Epithelial cell of prostate (primary cell): ENCODE measurements around the gene FLVCR2.

ENCODE experiments used
- DNase-seq: peaks from one replicate; pipeline ENCODE4 v3.0.0-alpha.2; 2011; ENCODE audit warnings: low read depth, low spot score
- H3K27ac ChIP-seq: fragments of 450-650 bp; 2 replicates; pipeline ENCODE4 v1.5.1; 2017; ENCODE audit warnings: mild to moderate bottlenecking

FLVCR2 gene

GRCh38 chr14:75578102-75578785 is at the start of gene FLVCR2:
Gene FLVCR2 (plus strand): TSS chr14:75578620. CDS start chr14:75578973, 353 bp downstream.
- DNase-seq, result no peak
- H3K27ac ChIP-seq, result peak within 1 kb of the TSS; percentile 19

GRCh38 chr14:75531256-75531655 is 47.2 kb upstream of the FLVCR2 start:
- no peak for DNase-seq

GRCh38 chr14:75531660-75532317 is 46.6 kb upstream of the FLVCR2 start:
- no peak overlapping the region for H3K27ac ChIP-seq
- no peak for DNase-seq

More at GRCh38 chr14:75531256-75531655, 47.2 kb upstream of the FLVCR2 start:
- no peak overlapping the region for H3K27ac ChIP-seq

DNA sequence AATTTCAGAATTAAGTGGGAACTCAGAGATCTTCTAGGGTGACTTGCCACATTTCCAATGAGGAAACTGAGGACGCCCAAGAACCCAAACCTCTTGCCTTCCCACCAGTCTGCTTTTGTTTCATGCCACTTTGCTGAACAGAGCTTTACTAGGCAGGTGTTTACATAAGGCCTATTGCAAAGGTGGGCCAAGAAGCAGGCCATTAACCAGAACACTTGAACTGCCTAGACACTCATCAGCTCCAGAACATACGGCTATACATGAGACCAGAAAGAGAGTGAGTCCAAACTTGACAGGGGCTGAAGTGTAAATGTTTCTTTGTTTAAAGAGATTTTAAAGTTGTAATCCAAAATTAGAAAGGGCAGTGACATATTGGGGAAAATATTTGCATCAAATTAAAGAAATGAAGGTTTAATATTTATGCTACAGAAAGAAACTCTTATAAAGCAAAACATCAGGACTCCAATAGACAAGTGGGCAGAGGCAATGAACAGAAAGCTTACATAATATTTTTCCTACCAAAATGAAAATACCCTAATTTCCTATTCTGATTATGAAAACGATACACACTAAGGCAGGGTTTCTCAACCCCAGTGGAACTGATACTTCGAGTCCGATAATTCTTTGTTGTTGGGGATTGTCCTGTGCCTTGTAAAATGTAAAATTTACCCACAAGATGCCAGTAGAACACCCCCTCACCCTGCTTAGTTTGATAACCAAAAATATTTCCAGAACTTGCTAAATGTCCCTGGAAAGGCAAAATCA is 44.4 kb upstream of the FLVCR2 start:
- no peak for DNase-seq
- H3K27ac ChIP-seq, result no peak overlapping the region

DNA sequence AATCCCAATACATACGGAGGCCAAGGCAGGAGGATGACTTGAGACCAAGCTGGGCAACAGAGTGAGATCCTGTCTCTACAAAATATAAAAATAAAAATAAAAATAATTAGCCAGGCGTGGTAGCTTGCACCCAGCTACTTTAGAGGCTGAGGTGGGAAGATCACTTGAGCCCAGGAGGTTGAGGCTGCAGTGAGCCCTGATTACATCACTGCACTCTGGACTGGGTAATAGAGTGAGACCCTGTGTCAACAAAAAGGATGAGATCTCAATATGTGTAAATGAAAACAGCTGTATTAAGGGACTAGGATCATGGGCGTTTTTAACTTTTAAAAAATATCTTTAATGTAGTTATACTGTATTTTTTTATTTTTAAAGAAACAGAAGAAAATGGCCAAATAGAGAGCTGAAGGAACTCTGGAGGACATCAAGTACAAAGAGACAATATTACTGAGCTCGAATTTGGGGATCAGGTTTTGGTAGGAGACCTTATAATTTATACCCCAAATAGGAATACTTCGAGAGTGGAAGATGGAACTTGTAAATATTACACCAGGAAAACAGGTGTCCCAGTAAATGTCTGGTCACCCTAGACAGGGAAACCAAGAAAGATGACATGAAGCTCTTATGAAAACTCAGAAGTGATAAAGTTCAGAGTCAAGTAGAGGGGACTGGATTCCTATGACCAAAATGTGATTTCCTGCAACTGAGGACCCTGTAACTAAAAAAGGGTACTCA is 43.1 kb upstream of the FLVCR2 start:
- peak overlapping the region; percentile 83 for H3K27ac ChIP-seq
- DNase-seq, result no peak

DNA sequence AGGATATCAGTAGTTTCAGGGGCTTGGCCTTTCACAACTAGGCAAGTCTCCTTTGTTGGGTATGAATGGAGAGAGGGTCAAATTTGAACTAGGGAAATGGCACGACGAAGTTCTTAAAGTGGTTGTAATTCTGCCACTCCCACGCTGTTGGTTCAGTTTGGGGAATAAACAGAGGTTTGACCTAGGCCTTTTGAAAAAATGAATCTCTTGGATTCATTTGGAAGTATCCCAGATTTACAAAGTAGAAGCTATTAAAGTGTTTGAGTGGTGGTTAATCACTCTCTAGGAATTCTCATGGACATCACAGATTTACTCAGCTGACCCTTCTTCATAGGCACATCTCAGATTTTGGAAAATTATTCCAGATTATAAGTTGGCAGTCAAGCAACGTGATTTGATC is 41.3 kb upstream of the FLVCR2 start:
- no peak for DNase-seq
- H3K27ac ChIP-seq, result peak overlapping the region; percentile 83

DNA sequence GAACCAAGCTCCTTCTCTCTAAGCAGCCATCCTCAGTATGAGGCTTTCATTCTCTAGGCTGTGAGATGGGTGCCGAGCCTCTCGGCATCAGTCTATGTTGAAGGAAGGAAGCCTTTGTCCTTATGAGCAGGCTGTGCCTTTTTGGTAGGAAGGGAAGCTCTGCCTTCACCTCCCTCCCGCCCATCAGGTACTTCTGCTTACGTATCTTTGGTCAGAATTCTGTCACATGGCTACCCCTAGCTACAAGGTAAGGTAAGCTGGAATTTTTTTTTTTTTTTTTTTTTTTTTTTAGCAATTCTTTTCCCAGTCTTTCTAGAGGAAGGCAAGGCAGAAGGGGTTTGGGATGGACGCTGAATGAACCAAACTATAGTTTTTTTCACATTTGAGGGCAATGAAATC is 39.3 kb upstream of the FLVCR2 start:
- no peak for DNase-seq
- no peak overlapping the region for H3K27ac ChIP-seq

DNA sequence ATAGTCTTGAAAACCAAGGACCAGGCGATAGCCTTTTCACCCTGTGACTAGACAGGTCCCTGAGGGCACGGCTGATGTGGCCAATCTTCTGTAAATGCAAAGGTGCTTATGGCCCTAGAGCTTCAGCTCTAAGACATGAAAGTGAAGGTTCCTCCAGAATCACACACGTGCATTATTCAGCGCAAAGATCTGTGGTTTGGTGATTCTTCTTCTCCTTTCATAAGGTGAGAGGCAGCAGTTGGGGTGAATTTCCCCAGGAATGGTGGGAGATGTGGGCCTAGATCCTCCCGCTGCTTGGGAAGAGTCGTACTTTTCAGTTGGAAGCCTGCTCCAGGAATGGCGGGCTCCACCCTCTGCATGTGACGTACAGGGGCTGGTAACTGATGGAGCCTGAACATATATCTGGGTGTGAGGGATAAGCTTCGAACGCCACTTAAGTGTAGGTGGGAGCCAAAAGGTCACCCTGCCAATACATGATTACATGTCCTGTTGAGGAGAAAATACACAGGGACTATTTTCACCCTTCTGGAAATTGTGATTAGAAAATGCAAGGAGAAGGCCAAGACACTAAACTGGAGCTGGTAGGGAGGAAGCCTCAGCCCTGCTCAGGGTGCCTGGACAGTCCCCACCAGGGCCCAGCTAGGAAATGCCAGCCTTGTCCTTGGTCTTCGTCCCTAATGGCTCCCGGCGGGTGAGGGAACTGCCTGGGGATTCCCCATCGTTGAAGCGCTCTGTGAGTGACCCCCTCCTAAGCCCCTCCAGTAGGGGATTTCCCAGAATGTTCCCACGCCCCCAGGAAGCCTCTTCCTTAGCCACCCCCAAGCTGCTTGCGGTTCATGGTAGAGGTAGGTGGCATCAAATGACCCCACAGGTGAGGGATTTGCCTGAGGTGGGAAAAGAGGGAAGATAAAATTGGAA is 38.6 kb upstream of the FLVCR2 start:
- DNase-seq, result no peak
- H3K27ac ChIP-seq, result no peak overlapping the region

DNA sequence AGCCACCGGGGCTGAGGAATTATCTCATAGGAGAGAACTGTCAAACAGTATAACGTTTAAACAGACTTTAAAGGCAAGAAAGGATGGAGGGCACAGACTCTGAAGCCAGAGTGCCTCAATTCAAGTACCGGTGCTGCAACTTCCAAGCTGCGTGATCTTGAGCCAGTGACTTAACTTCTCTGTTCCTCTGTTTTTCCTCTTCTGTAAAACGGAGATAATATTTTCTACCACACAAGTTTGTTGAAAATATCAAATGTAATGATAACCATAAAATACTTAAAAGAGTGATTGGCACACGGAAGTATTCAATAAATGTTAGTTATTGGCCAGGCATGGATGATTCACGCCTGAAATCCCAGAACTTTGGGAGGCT is 38.0 kb upstream of the FLVCR2 start:
- no peak overlapping the region for H3K27ac ChIP-seq
- no peak for DNase-seq

DNA sequence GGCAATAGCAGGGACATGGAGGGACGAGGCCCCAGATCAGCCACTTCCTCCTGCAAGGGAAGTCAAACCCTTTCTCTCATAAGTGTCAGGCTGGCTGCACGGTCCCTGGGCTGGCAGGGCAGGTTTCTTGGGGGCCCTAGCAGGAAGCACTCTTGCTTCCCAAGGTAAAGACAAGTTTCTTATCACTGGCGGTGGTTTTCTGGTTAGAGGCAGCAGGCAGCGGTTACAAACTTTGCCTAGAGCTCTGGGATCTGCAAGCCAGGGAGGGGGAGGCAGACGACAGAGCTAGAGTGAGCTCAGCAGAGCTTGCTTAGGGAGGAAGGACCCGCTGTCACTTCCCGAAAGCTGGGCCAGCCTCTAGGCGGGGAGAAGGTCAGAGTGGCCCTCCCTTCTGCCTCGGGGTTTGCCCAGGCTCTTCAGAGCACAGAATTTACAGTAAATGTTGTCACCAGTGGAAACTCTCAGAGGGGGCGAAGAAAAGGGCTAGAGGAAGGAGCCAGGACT is 35.8 kb upstream of the FLVCR2 start:
- no peak overlapping the region for H3K27ac ChIP-seq
- DNase-seq, result no peak

DNA sequence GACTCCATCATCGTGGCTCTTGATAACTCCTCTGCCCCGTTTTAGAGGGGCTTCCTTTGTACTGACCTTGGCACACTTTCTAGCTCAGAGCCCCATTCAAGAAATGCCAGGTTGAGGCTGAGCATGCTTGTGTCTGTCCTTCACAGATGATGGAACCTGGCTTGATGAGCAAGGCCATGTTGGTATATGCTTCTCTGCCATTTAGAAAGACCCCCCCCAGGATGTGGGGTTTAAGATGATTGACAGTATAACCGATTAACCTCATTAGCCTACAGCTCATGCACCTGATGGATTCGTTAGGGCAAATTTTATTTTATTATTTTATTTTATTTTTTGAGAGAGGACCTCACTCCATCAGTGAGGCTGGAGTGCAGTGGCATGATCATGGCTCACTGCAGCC is 35.2 kb upstream of the FLVCR2 start:
- DNase-seq, result no peak
- H3K27ac ChIP-seq, result no peak overlapping the region

DNA sequence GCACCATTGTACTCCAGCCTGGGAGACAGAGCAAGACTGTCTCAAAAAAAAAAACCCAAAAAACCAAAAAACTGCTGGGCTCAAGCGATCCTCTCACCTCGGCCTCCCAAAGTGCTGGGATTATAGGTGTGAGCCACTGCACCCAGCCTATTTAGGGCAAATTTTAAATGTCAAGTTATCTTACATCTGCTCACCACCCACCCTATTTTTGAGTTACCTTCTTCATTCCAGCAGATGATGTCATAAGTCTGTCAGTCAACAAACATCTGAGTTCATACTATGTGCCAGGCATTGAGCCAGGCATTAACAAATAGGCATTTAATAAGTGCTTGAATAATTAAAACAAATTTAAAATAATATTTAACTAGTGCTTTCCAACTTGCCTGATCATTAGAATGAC is 34.6 kb upstream of the FLVCR2 start:
- no peak overlapping the region for H3K27ac ChIP-seq
- DNase-seq, result no peak

- no peak overlapping the region for H3K27ac ChIP-seq
- no peak for DNase-seq
Observed at GRCh38 chr14:75545907-75546306, 32.5 kb upstream of the FLVCR2 start.

DNA sequence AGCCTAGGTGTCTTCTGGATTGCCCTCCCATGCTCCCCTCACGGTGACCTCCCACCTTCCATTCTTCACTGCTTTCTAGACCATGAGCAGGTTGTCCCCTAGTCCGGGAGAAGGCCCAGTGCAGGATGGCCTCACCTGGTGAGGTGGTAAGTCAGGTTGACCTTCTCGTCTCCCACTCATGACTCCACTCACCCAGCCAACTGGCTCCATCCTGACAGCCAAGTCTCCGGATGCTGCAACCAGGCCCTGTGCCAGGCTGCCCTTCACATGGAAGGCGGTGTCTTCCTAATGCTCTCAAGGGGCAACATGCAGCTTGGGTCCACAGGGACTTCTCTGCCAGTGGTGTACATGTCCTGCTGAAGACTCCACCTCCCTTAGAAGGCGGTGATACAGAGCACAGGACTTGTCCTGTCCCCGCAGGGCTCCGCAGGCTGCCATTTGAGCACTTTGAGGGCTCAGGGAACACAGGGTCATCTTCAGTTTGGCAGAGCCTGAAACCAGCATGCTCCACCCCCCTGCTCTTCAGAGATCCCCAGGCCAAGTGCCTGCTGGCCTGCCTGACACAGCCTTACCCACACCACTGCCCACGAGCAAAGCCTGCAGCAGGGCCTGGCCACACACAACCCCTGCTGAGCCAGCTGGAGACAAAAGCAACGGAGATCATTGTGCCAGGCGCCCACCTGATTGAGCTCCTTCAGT is 30.7 kb upstream of the FLVCR2 start:
- DNase-seq, result no peak
- no peak overlapping the region for H3K27ac ChIP-seq

- no peak overlapping the region for H3K27ac ChIP-seq
- no peak for DNase-seq
Observed at GRCh38 chr14:75548544-75548943, 29.9 kb upstream of the FLVCR2 start.

- H3K27ac ChIP-seq, result no peak overlapping the region
Observed at GRCh38 chr14:75549169-75549568, 29.3 kb upstream of the FLVCR2 start.

GRCh38 chr14:75551021-75551420 is 27.4 kb upstream of the FLVCR2 start:
- DNase-seq, result no peak
- no peak overlapping the region for H3K27ac ChIP-seq

More at GRCh38 chr14:75549169-75549568, 29.3 kb upstream of the FLVCR2 start:
- DNase-seq, result no peak

DNA sequence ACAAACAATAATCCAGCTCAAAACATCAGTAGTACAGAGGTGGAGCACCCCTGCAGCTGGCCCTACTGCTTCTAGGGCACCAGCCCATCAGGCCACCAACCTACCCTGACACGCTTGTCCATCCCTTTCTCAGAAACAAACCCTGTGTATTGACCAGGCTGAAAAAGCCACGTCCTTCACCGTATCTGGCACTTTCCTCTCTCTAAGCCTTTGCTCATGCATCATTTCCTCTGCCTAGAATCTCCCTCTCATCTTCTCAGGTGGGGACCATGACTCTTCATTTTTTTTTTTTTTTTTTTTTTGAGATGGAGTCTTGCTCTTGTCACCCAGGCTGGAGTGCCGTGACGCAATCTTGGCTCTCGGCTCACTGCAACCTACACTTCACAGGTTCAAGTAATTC is 25.3 kb upstream of the FLVCR2 start:
- no peak for DNase-seq
- H3K27ac ChIP-seq, result no peak overlapping the region
